Vagina (tissue), 2 donors: ENCODE data around the gene MOCS1. TPM values are rescaled to one million over a fixed set of nuclear protein-coding genes. Genes with fewer than 3 reads are reported as not detected.

Experiments
- DNase-seq, 2 donors: peaks; one replicate each; pipeline ENCODE4 v3.0.0-alpha.2; 2017; ENCODE audit errors: extremely low spot score in 2 of 2
- H3K27ac ChIP-seq: fragments of 200-600 bp; sonication (generic); one replicate; pipeline ENCODE4 v1.5.1; 2019
- H3K27me3 ChIP-seq: fragments of 200-600 bp; sonication (generic); one replicate; pipeline ENCODE4 v1.5.1; 2019
- H3K36me3 ChIP-seq, 2 donors: fragments of 200-600 bp; sonication (generic); one replicate each; pipeline ENCODE4 v1.5.1; 2017 to 2019
- H3K4me1 ChIP-seq: fragments of 200-600 bp; sonication (generic); one replicate; pipeline ENCODE4 v1.5.1; 2019
- H3K4me3 ChIP-seq, 2 donors: fragments of 200-600 bp; sonication (generic); 1 replicate in 1 of 2; 2 replicates in 1 of 2; pipeline ENCODE4 v1.5.1; 2016 to 2019
- H3K9me3 ChIP-seq: fragments of 200-600 bp; sonication (generic); one replicate; pipeline ENCODE4 v1.5.1; 2019
- POLR2A ChIP-seq, 2 donors: fragments of 450-650 bp; IDR thresholded peaks; one replicate each; pipeline ENCODE4 v1.6.1; 2017; ENCODE audit warnings: antibody characterized with exemption in 2 of 2, mild to moderate bottlenecking in 2 of 2, moderate library complexity in 2 of 2
- POLR2AphosphoS5 ChIP-seq, 2 donors: sonication (generic); formaldehyde crosslinking; IDR thresholded peaks; one replicate each; pipeline ENCODE4 v1.9.0; 2017; ENCODE audit warnings: antibody characterized with exemption in 2 of 2, mild to moderate bottlenecking in 2 of 2, low read depth in 1 of 2; ENCODE audit not compliant: insufficient read depth in 1 of 2
- intact Hi-C: fragments of 100-400 bp; cut with DNase I; formaldehyde crosslinking; loops from one replicate; pipeline ENCODE4 v1.15.1; 2023
- total RNA-seq: library from RNA; depleted of rRNA; stranded (reverse); fragments of >200 nt; gene quantifications from one replicate; pipeline ENCODE4 v1.2.3, GENCODE V29; 2016
- TF ChIP-seq, protein P1 (sequence below), 3 experiments: fragments of 450-650 bp in 2 of 3; fragments of 200-600 bp in 1 of 3; sonication (generic) in 1 of 3; IDR thresholded peaks; one replicate each; pipeline ENCODE4 v1.5.1; 2017 to 2019; ENCODE audit warnings: antibody characterized with exemption in 3 of 3, mild to moderate bottlenecking in 2 of 3, moderate library complexity in 2 of 3

MOCS1 gene
- total RNA-seq, 1 donor from 2014 or later: 14.7 TPM

DNA sequence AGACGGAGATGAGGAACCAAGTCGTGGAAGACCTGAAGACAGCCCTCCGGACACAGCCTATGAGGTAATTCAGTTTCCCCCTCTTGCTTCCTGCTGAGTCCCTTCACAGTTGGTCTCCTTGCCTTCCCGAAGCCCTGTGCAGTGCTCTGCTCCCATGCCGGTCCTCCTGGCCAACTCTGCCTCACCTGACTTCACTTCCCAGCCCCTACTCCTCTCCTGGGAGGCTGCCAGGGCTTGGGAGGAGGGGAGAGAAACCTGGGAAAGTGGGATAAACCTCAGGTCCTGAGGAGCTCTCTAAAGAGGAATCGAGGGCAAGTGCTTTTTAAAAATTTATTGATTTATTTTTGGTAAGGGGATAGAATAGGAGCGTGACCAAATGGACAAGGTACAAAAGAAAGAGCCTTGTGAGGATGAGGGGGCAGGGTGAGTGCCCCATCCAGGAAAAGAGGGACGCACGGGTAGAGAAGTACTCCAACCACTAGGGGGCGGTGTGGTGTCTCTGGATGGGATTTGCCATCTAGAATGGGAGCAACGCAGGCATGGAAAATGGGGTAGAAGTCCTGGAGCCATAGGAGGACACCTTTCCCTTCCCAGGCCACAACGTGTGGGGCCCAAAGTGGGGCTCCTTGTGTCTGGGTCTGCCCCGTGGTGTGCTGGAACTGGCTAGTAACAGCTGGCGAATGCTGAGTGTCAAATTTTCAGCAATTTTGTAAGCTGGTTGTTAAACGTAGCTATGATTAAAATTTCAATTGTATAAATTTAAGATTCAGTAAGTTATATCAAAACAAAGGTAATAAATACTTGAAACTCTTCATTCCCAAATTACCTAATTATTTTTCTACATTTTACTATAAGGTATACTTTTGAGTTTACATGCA, 69.0 kb downstream of the MOCS1 start:
- no peak overlapping the region for H3K27ac ChIP-seq
- no peak for DNase-seq
- H3K27me3 ChIP-seq: no peaks in the 10 kb centered on the region
- intact Hi-C loops: no loop called here
- no peaks in the 10 kb centered on the region for H3K9me3 ChIP-seq
- peaks cover 0 to 27% of the 10 kb centered on the region in 2 donors for H3K36me3 ChIP-seq
- TF ChIP-seq POLR2A (IDR thresholded peaks at IDR 0.05): no peak
- no peak for TF ChIP-seq POLR2AphosphoS5 (IDR thresholded peaks at IDR 0.05; ENCODE audit: insufficient read depth in 1 of 2, low read depth in 1 of 2)
- TF ChIP-seq, protein P1, sequence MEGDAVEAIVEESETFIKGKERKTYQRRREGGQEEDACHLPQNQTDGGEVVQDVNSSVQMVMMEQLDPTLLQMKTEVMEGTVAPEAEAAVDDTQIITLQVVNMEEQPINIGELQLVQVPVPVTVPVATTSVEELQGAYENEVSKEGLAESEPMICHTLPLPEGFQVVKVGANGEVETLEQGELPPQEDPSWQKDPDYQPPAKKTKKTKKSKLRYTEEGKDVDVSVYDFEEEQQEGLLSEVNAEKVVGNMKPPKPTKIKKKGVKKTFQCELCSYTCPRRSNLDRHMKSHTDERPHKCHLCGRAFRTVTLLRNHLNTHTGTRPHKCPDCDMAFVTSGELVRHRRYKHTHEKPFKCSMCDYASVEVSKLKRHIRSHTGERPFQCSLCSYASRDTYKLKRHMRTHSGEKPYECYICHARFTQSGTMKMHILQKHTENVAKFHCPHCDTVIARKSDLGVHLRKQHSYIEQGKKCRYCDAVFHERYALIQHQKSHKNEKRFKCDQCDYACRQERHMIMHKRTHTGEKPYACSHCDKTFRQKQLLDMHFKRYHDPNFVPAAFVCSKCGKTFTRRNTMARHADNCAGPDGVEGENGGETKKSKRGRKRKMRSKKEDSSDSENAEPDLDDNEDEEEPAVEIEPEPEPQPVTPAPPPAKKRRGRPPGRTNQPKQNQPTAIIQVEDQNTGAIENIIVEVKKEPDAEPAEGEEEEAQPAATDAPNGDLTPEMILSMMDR (IDR thresholded peaks at IDR 0.05): peak; percentile 19 to 56 (median 50)
- no peaks in the 10 kb centered on the region for H3K4me1 ChIP-seq
- H3K4me3 ChIP-seq: no peak overlapping the region

DNA sequence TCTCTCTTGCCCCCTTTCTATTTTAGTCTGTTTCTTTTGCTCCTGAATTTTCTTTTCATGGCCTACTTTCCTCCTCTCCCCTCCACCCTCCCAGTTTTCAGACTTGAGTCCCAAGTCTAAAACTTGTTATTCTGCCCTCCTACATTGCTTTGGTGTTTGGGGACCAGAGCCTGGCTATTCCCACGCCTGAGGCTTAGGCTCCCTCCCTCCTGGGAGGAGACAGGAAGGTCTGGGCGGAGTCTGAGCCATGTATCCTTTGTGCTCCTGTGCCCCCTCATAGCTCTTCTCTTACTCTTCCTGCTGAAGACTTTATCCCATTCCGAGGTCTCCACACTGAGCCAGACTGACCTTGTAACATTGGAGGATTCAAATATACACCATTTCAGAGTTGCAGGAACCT, 72.6 kb downstream of the MOCS1 start:
- Histone ChIP-seq H3K36me3 (peaks cover 0 to 11% of the 10 kb centered on the region in 2 donors), H3K9me3 (no peaks in the 10 kb centered on the region), H3K27me3 (no peaks in the 10 kb centered on the region), H3K27ac (no peak overlapping the region), H3K4me3 (no peak overlapping the region), H3K4me1 (no peaks in the 10 kb centered on the region)
- TF ChIP-seq, protein P1 (IDR thresholded peaks at IDR 0.05): no peak
- TF ChIP-seq POLR2A (IDR thresholded peaks at IDR 0.05) (no peak), POLR2AphosphoS5 (IDR thresholded peaks at IDR 0.05; ENCODE audit: insufficient read depth in 1 of 2, low read depth in 1 of 2) (no peak)
- no peak for DNase-seq
- intact Hi-C loops: no loop called here

DNA sequence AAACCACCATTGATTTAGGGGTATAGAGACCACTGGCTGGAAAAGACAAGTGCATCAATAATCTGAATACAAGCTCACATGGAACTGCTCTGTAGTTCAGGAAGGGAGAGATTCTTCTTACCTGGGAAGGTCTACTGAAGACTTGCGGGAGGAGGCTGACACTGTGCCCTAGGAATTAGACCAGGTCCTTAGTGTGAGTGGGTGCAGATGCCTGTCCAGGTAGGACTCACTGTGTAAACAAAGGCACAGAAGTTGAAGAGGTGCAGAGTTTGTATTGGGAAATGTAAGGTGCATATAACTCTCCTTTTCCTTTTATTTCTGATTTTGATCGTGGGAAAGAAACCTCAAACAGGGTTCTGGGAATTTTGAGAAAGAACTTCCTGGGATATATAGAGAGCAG, 75.2 kb downstream of the MOCS1 start:
- peaks cover 9% of the 10 kb centered on the region for H3K4me1 ChIP-seq
- no peak for TF ChIP-seq POLR2A (IDR thresholded peaks at IDR 0.05)
- TF ChIP-seq, protein P1 (IDR thresholded peaks at IDR 0.05): no peak
- TF ChIP-seq POLR2AphosphoS5 (IDR thresholded peaks at IDR 0.05; ENCODE audit: insufficient read depth in 1 of 2, low read depth in 1 of 2): no peak
- H3K36me3 ChIP-seq: peaks cover 0 to 15% of the 10 kb centered on the region in 2 donors
- no peak overlapping the region for H3K27ac ChIP-seq
- DNase-seq: no peak
- no peak overlapping the region for H3K4me3 ChIP-seq
- intact Hi-C loops: loop anchor here (10.0 kb wide), 1 partner anchor 54 kb away; no protein-coding TSS in a partner anchor
- H3K9me3 ChIP-seq: no peaks in the 10 kb centered on the region
- H3K27me3 ChIP-seq: no peaks in the 10 kb centered on the region

DNA sequence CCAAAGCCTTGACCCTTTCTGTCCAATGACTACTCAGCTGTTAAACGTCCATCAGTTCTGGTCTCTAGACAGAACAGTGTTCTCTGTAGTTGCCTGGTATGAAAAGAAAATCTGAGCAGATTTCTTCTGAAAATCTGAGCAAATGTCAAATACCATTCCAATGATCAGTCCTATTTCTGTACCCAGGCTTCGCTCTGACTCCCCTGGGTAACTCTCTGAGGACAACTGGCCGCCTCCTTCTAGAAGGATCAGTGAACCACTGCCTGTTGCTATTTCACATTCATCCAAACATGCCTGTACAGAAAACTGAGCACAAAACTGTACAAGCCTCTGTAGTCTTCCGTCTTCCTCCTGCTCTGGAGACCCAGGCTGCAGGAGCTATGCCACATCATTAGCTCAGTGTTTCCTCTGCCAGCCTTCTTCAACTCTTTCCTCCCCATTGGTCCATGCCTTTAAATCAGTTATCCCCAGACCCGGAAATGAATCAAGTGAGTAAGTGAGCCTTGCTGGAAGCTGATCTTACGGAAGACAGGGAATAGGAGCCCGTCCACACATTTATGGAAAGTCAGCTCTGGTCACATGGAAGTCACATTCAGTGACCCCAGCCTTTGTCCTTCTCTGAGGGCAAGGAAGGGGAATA, 78.8 kb downstream of the MOCS1 start:
- no peaks in the 10 kb centered on the region for H3K9me3 ChIP-seq
- no peak overlapping the region for H3K4me3 ChIP-seq
- H3K27ac ChIP-seq: peak overlapping the region; percentile 42
- peaks cover 22% of the 10 kb centered on the region for H3K4me1 ChIP-seq
- intact Hi-C loops: loop anchor here (10.0 kb wide), 1 partner anchor 51 kb away; no protein-coding TSS in a partner anchor
- TF ChIP-seq, protein P1 (IDR thresholded peaks at IDR 0.05): no peak
- TF ChIP-seq POLR2AphosphoS5 (IDR thresholded peaks at IDR 0.05; ENCODE audit: insufficient read depth in 1 of 2, low read depth in 1 of 2) (no peak), POLR2A (IDR thresholded peaks at IDR 0.05) (no peak)
- peaks cover 0 to 7% of the 10 kb centered on the region in 2 donors for H3K36me3 ChIP-seq
- no peak for DNase-seq
- no peaks in the 10 kb centered on the region for H3K27me3 ChIP-seq

Other genes starting within 250 kb of the MOCS1 start
- gene KIF6, start 209.1 kb downstream of the MOCS1 start, total RNA-seq: not detected
- 22.1 TPM for gene DAAM2, start 142.1 kb downstream of the MOCS1 start, total RNA-seq